Panc1 (cell line): ENCODE results near the gene PRCC. TPM values are rescaled to one million over a fixed set of nuclear protein-coding genes. Genes with fewer than 3 reads are reported as not detected.

Experiments used
- ATAC-seq: fragments of 200-7000 bp; cut with Tn5 transposase; 2 replicates; pipeline ENCODE4 v1.9.1; 2020; ENCODE audit warnings: mild to moderate bottlenecking, moderate library complexity
- BruUV-seq: library from RNA; stranded (reverse); fragments of 400-500 nt; replicated peaks from 2 replicates; lab custom pipeline; 2021; lab: Mats Ljungman, UMichigan
- CTCF ChIA-PET: fragments of 300-600 bp; sonication (Branson Sonifier 250); formaldehyde crosslinking; loops from one replicate; lab custom pipeline; 2022; ENCODE audit warnings: antibody characterized with exemption; lab: Charles Lee
- POLR2A ChIA-PET: fragments of 300-600 bp; sonication (Branson Sonifier 250); formaldehyde crosslinking; loops from one replicate; lab custom pipeline; 2022; ENCODE audit warnings: antibody characterized with exemption; lab: Charles Lee
- DNase-seq: peaks from one replicate; pipeline ENCODE4 v3.0.0-alpha.2; 2010; ENCODE audit warnings: low read depth, low spot score
- H3K27ac ChIP-seq: 2 replicates; pipeline ENCODE4 v1.5.1; 2011; ENCODE audit warnings: mild to moderate bottlenecking, low read length, inconsistent platforms
- H3K27me3 ChIP-seq: fragments of 200-500 bp; sonication (Bioruptor generic); 2 replicates; pipeline ENCODE4 v1.6.0; 2014; ENCODE audit warnings: low read length, inconsistent platforms; ENCODE audit not compliant: control insufficient read depth, insufficient read depth
- H3K36me3 ChIP-seq: fragments of 200-500 bp; sonication (Bioruptor generic); 2 replicates; pipeline ENCODE4 v1.5.1; 2014; ENCODE audit warnings: inconsistent platforms, mild to moderate bottlenecking, low read length, moderate library complexity; ENCODE audit not compliant: control insufficient read depth, insufficient read depth
- H3K4me1 ChIP-seq: 2 replicates; pipeline ENCODE4 v1.5.1; 2011; ENCODE audit warnings: inconsistent platforms, mild to moderate bottlenecking, low read length, moderate library complexity; ENCODE audit not compliant: control insufficient read depth, insufficient read depth
- H3K4me3 ChIP-seq, 2 experiments: 2 replicates each; pipeline ENCODE4 v1.5.1; 2011 to 2012; ENCODE audit warnings: low read depth in 2 of 2, low read length in 2 of 2, mild to moderate bottlenecking in 2 of 2, inconsistent platforms in 1 of 2, moderate library complexity in 1 of 2
- H3K9me3 ChIP-seq: fragments of 200-500 bp; sonication (Bioruptor generic); 2 replicates; pipeline ENCODE4 v1.5.1; 2014; ENCODE audit warnings: low read depth, mild to moderate bottlenecking, inconsistent platforms, low read length, moderate library complexity; ENCODE audit not compliant: control insufficient read depth, insufficient read depth
- POLR2AphosphoS5 ChIP-seq: IDR thresholded peaks from 2 replicates; pipeline ENCODE4 v1.6.1; 2012; ENCODE audit warnings: mild to moderate bottlenecking, low read depth, low read length, moderate library complexity
- SIN3A ChIP-seq: IDR thresholded peaks from 2 replicates; pipeline ENCODE4 v1.6.1; 2012; ENCODE audit warnings: low read depth, mild to moderate bottlenecking, low read length, moderate library complexity, borderline replicate concordance; ENCODE audit not compliant: insufficient read depth
- TCF7L2 ChIP-seq: IDR thresholded peaks from 2 replicates; pipeline ENCODE4 v1.6.1; 2011; ENCODE audit warnings: mild to moderate bottlenecking, low read depth, low read length, inconsistent platforms
- in situ Hi-C: cut with HindIII; loops from 2 replicates; pipeline ENCODE4 v1.10.0; 2016; ENCODE audit warnings: low sequenced_read_pairs, low pct_unique_long_range_greater_than_20kb
- intact Hi-C: fragments of 100-400 bp; cut with micrococcal nuclease; formaldehyde crosslinking; loops from one replicate; pipeline ENCODE4 v1.10.0; 2022; ENCODE audit not compliant: unreplicated experiment
- total RNA-seq: library from RNA; stranded (reverse); gene quantifications from one replicate; pipeline ENCODE4 v1.2.1, GENCODE V29; 2021; ENCODE audit not compliant: unreplicated experiment
- TF ChIP-seq, protein P1 (sequence below): fragments of 450-650 bp; IDR thresholded peaks from 2 replicates; pipeline ENCODE4 v1.5.1; 2017; ENCODE audit warnings: mild to moderate bottlenecking
- TF ChIP-seq, protein P2 (sequence below), 2 experiments: IDR thresholded peaks; 2 replicates each; pipeline ENCODE4 v1.6.1; 2011 to 2012; ENCODE audit warnings: low read depth in 2 of 2, control low read depth in 1 of 2, low read length in 1 of 2, mild to moderate bottlenecking in 1 of 2, moderate library complexity in 1 of 2; ENCODE audit not compliant: insufficient read depth in 1 of 2

The PRCC gene
- total RNA-seq, 1 experiment from 2014 or later, result 78.5 TPM

DNA sequence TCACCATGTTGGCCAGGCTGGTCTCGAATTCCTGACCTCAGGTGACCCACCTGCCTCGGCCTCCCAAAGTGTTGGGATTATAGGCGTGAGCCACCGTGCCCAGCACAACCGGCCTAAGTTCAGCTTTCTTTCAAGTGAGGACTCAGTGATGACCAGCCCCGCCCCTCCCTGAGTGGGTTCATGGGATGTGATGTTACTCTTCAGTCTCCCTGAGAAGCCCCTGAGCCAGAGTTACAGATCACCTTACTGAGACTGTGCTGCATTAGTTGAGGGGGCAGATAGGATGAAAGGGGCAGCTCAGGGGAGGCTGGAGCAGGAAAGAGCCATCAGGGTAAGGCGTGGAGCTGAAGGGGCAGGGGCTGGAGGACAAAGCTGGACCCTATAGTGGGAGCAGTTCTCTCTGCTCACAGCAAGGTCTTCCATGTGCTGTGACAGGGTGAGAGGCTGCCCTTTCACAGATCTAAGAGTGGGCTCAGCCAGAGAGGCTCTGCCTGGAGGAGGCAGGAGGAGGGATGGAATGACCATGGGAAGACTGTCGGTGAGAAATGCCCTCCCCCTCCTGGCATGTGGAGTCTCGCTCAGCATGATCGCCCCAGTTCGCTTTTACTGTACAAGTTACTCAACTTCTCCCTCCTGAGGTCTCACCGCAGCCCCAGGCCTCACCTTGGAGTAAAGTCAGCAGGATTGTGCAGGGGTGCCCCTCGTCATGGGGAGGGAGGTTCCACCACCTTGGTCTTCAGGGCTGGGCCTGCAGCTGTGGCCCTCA is 35.9 kb downstream of the PRCC start:
- ATAC-seq, result no peak
- Histone ChIP-seq H3K27me3 (no peaks in the 10 kb centered on the region), H3K27ac (no peak overlapping the region), H3K9me3 (no peaks in the 10 kb centered on the region), H3K36me3 (peaks cover 8% of the 10 kb centered on the region; the same call in 1 of the 2 replicates), H3K4me1 (no peaks in the 10 kb centered on the region), H3K4me3 (no peak overlapping the region)
- in situ Hi-C loops, result no loop called here
- TF ChIP-seq, protein P1, sequence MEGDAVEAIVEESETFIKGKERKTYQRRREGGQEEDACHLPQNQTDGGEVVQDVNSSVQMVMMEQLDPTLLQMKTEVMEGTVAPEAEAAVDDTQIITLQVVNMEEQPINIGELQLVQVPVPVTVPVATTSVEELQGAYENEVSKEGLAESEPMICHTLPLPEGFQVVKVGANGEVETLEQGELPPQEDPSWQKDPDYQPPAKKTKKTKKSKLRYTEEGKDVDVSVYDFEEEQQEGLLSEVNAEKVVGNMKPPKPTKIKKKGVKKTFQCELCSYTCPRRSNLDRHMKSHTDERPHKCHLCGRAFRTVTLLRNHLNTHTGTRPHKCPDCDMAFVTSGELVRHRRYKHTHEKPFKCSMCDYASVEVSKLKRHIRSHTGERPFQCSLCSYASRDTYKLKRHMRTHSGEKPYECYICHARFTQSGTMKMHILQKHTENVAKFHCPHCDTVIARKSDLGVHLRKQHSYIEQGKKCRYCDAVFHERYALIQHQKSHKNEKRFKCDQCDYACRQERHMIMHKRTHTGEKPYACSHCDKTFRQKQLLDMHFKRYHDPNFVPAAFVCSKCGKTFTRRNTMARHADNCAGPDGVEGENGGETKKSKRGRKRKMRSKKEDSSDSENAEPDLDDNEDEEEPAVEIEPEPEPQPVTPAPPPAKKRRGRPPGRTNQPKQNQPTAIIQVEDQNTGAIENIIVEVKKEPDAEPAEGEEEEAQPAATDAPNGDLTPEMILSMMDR, result no peak
- TF ChIP-seq TCF7L2, result no peak
- no peak; the same call in 1 of the 2 replicates for TF ChIP-seq POLR2AphosphoS5
- TF ChIP-seq, protein P2, sequence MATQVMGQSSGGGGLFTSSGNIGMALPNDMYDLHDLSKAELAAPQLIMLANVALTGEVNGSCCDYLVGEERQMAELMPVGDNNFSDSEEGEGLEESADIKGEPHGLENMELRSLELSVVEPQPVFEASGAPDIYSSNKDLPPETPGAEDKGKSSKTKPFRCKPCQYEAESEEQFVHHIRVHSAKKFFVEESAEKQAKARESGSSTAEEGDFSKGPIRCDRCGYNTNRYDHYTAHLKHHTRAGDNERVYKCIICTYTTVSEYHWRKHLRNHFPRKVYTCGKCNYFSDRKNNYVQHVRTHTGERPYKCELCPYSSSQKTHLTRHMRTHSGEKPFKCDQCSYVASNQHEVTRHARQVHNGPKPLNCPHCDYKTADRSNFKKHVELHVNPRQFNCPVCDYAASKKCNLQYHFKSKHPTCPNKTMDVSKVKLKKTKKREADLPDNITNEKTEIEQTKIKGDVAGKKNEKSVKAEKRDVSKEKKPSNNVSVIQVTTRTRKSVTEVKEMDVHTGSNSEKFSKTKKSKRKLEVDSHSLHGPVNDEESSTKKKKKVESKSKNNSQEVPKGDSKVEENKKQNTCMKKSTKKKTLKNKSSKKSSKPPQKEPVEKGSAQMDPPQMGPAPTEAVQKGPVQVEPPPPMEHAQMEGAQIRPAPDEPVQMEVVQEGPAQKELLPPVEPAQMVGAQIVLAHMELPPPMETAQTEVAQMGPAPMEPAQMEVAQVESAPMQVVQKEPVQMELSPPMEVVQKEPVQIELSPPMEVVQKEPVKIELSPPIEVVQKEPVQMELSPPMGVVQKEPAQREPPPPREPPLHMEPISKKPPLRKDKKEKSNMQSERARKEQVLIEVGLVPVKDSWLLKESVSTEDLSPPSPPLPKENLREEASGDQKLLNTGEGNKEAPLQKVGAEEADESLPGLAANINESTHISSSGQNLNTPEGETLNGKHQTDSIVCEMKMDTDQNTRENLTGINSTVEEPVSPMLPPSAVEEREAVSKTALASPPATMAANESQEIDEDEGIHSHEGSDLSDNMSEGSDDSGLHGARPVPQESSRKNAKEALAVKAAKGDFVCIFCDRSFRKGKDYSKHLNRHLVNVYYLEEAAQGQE (IDR thresholded peaks at IDR 0.05; ENCODE audit: insufficient read depth in 1 of 2, low read depth in 2 of 2, low read length in 1 of 2), result no peak
- no peak for TF ChIP-seq SIN3A
- POLR2A ChIA-PET, result no interaction called here
- intact Hi-C loops, result no loop called here
- DNase-seq, result no peak
- CTCF ChIA-PET, result no interaction called here
- BruUV-seq, result no TSS peak

- H3K27ac ChIP-seq, result no peak overlapping the region
- DNase-seq, result no peak
- TF ChIP-seq, protein P2 (IDR thresholded peaks at IDR 0.05; ENCODE audit: insufficient read depth in 1 of 2, low read depth in 2 of 2, low read length in 1 of 2), result no peak
- TF ChIP-seq SIN3A, result no peak
- no peak for TF ChIP-seq TCF7L2
- TF ChIP-seq, protein P1, result no peak
- TF ChIP-seq POLR2AphosphoS5, result no peak
Measured at GRCh38 chr1:156804026-156804425, 36.7 kb downstream of the PRCC start.

More at GRCh38 chr1:156804026-156804425, 36.7 kb downstream of the PRCC start:
- in situ Hi-C loops (no loop called here), intact Hi-C loops (no loop called here)
- H3K27me3 ChIP-seq, result no peaks in the 10 kb centered on the region
- BruUV-seq, result no TSS peak
- POLR2A ChIA-PET, result no interaction called here
- H3K4me1 ChIP-seq, result no peaks in the 10 kb centered on the region
- CTCF ChIA-PET, result no interaction called here
- no peak for ATAC-seq
- H3K9me3 ChIP-seq, result no peaks in the 10 kb centered on the region
- H3K4me3 ChIP-seq, result no peak overlapping the region
- peaks cover 6% of the 10 kb centered on the region; the same call in 1 of the 2 replicates for H3K36me3 ChIP-seq
